NCI-H524 treated with DMSO at 0.1 percent for 48 hours (cell line): ENCODE data around the gene STPG4.
"Not testable (repeated sequence)": the region's sequence is repeated elsewhere in the genome, so short reads cannot be mapped to it uniquely, and the experiment has no call there.

Source experiments
- DNase-seq: peaks from one replicate; lab custom pipeline; 2025; lab: John Stamatoyannopoulos, UW

The STPG4 gene

DNA sequence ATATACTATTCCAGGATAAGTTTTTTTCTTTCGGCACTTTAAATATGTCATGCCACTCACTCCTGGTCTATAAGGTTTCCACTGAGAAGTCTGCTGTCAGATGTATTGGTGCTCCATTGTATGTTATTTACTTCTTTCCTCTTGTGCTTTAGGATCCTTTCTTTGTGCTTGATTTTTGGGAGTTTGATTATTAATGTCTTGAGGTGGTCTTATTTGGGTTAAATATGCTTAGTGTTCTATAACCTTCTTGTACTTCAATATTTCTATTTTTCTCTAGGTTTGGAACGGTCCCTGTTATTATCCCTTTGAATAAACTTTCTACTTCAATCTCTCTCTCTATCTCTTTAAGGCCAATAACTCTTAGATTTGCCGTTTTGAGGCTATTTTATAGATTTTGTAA, 28.3 kb downstream of the STPG4 start:
- no peak for DNase-seq

DNA sequence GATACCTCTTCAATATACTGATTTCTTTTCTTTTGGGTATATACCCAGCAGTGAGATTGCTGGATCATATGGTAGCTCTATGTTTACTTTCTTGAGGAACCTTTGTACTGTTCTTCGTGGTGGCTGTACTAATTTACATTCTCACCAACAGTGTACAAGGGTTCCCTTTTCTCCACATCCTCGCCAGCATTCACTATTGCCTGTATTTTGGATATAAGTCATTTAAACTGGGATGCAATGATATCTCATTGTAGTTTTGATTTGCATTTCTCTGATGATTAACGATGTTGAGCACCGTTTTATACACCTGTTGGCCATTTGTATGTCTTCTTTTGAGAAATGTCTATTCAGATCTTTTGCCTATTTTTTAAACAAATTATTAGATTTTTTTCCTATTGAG, 30.4 kb downstream of the STPG4 start:
- not testable (repeated sequence) for DNase-seq

DNA sequence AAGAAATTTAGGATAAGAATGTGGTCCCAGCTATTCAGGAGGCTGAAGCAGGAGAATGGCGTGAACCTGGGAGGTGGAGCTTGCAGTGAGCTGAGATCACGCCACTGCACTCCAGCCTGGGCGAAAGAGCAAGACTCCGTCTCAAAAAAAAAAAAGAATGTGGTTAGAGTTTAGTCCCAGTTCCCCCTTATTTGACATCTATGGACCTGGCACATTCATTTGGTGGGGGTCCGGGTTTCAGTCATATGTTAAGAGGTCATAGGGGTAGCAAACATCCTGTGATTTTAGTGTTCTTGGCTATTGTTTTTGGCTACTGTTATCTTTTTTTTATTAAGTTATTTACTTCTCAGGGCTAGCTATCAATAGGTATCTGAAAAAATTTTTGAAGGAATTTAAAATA, 34.7 kb downstream of the STPG4 start:
- not testable (repeated sequence) for DNase-seq

DNA sequence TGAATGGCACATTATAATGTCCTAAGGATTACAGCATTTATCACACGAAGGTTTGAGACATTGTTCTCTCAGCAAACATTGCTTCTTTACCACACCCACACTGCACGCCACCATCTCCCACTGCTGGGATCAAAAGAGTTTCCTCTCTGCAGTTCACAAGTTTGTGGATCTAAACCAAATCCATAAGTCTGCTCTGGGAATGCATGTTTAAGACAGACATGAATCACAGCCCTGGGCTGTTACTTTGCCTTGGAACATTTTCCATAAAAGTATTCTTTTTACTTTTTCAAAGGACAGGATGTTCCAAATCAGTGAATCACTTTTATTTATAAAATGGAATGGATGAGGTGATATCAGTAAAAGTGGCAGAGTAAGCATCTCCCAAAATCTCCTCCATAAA, 36.1 kb downstream of the STPG4 start:
- no peak for DNase-seq

DNA sequence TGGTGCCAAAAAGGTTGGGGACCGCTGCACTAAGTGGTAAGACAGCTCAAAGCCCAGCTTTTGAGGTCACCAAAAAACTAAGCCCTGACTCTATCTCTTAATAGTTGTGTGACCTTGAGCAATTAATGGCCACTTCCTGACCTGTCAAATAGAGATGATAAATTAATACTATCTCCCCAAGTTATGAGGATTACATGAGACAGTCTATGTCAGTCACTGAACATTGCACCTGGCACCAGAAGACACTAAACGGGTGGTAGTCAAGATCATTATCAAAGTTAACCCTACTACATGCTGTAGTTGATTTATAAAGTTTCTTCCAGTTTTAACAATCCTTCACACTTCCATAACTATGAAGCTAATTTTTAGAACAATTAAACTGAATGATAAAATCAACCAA, 36.5 kb downstream of the STPG4 start:
- DNase-seq = no peak

DNA sequence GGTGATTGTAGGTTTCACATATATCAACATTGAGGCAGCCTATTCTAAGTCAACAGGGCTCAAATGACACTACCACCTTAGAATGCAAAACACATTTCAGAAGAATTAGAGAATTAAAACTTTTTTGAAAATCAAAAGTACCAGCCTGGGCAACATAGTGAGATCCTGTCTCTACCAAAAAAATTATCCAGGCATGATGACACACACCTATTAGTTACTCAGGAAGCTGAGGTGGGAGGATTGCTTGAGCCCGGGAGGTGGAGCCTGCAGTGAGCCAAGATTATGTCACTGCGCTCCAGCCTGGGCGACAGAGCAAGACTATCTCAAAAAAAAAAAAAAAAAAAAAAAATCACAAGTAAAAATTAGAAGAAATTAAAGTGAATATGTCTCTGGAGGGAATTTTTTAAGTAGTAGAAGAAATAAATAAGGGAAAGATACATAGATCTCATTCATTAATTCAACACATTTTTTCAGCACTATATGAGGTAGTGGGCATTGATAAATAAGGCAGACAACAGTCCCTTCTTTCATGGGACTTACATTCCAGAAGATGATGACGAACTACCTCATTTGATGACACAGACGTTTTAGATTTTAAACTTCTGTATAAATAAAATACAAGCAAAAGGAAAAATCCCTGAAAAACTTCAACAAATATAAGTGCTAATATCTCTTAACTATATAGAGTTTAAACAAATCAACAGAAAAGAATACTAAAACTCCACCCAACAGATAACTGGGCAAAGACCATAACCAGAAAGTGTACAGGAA, 42.3 kb downstream of the STPG4 start:
- DNase-seq = no peak

DNA sequence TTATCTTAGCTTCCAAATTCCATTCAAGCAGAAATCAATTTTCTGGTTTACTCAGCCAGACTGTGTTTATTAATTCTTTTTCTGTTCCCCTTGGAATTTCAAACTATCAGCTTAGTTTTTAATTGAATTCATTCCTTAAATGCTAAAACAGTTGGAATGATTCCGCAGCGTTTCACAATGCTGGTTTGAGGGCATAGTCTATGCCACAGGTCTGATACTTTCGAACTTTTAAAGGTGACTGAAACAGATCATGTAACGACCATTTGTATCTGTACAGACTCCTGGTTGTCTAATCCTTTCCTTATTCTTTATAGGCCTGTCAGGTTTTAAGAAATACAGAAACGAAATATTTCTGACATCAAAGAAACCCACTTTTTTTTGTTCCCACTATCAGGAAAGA, 45.4 kb downstream of the STPG4 start:
- DNase-seq = no peak

DNA sequence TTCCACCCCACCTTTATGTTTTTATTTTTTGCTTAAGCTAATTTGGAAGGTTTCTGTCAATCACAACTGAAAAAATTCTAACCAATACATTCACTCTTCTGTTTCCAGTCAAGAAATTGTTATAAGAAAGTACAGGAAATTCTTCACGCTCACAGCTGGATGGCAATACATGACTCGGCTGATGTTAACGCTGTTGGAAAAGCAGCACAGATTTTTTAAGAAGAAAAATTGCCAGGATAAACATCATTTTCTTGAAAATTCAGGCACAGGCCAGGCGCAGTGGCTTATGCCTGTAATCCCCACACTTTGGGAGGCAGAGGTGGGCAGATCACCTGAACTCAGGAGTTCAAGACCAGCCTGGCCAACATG, 46.1 kb downstream of the STPG4 start:
- DNase-seq = no peak

DNA sequence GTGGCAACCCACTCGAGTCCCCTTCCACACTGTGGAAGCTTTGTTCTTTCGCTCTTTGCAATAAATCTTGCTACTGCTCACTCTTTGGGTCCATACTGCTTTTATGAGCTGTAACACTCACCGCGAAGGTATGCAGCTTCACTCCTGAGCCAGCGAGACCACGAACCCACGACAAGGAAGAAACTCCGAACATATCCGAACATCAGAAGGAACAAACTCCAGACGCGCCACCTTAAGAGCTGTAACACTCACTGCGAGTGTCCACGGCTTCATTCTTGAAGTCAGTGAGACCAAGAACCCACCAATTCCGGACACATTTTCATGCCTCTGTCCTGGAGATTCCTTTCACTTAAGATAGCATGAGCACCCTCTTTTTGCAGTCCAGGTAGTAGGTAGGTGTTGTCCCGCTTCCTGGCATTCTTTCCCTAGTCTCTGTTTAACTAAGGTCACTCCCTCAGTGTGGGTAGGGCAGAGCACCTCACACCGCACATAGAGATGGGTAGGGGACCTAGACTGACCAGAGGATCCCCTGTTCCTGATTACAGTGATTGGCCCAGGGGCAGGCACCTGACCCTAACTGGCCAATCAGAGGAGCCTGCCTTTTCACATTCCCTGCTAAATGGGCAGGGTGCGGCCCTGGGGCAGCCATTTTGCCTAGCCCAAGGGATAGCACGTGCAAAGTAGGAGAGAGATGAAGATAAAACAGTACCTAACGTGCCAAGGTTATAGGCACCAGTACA, 46.7 kb downstream of the STPG4 start:
- not testable (repeated sequence) for DNase-seq

DNA sequence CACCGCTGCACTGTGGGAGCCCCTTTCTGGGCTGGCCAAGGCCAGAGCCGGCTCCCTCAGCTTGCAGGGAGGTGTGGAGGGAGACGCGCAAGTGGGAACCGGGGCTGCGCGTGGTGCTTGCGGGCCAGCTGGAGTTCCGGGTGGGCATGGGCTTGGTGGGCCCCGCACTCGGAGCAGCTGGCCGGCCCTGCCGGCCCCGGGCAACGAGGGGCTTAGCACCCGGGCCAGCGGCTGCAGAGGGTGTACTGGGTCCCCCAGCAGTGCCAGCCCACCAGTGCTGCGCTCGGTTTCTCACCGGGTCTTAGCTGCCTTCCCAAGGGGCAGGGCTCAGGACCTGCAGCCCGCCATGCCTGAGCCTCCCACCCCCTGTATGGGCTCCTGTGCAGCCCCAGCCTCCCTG, 47.9 kb downstream of the STPG4 start:
- not testable (repeated sequence) for DNase-seq

DNA sequence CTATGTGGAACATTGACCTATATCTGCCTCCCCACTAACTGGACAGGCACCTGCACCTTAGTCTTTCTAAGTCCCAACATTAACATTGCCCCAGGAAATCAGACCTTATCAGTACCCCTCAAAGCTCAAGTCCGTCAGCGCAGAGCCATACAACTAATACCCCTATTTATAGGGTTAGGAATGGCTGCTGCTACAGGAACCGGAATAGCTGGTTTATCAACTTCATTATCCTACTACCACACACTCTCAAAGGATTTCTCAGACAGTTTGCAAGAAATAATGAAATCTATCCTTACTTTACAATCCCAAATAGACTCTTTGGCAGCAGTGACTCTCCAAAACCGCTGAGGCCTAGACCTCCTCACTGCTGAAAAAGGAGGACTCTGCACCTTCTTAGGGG, 48.9 kb downstream of the STPG4 start:
- not testable (repeated sequence) for DNase-seq

DNA sequence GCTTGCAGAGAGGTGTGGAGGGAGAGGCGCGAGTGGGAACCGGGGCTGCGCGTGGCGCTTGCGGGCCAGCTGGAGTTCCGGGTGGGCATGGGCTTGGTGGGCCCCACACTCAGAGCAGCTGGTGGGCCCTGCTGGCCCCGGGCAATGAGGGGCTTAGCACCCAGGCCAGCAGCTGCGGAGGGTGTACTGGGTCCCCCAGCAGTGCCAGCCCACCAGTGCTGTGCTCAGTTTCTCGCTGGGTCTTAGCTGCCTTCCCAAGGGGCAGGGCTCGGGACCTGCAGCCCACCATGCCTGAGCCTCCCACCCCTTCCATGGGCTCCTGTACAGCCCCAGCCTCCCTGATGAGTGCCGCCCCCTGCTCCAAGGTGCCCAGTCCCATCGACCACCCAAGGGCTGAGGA, 55.4 kb downstream of the STPG4 start:
- DNase-seq = not testable (repeated sequence)

DNA sequence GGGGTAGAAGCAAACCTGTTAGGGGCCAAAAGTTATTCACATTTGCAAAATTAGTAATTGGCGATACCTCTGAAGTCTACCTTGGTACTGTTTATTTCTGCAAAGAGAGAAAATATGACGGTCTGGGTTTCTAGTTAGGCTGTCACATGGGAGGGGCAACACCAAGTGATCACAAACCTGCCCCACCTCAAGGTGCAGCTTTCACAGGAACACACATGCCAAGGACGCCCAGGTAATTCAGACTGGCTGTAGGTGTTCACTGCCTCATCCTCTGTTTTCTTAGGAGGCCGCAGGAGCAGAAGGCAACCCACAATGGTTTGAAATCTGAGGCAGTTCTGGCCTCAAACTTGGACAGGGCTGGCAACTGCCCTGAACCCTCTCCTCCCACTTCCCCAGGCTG, 56.2 kb downstream of the STPG4 start:
- DNase-seq = no peak

DNA sequence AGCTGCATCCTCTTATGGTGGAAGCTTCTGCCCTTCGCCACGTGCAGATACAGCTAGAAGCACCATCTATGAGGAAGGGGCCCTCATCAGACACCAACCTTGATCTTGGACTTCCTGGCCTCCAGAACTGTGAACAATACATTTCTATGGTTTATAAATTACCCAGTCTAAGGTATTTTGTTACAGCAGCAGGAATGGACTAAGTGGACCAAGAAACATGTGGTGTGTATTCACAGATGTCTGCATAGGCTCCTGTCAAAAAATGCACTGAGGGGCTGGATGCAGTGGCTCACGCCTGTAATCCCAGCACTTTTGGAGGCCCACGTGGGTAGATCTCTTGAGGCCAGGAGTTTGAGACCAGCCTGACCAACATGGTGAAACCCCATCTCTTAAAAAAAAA, 57.5 kb downstream of the STPG4 start:
- no peak for DNase-seq

DNA sequence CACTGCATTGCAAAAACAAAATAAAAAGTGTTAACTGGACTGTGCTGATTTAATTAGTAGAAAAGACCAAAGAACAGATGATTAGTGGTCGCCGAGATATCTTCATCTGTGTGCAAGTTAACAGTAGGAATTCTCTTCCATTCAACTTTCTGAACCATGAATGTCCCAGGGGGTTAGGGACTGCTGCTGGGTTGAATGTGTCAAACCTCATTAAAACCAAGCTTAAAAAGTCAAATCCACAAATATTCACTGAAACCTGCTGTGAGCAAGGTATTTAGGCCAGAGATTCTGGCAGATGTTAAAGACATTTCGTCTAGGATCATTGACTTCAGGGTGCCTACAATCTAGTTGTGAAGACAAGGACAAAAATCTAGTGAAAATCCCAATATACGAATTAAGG, 58.7 kb downstream of the STPG4 start:
- DNase-seq = no peak

DNA sequence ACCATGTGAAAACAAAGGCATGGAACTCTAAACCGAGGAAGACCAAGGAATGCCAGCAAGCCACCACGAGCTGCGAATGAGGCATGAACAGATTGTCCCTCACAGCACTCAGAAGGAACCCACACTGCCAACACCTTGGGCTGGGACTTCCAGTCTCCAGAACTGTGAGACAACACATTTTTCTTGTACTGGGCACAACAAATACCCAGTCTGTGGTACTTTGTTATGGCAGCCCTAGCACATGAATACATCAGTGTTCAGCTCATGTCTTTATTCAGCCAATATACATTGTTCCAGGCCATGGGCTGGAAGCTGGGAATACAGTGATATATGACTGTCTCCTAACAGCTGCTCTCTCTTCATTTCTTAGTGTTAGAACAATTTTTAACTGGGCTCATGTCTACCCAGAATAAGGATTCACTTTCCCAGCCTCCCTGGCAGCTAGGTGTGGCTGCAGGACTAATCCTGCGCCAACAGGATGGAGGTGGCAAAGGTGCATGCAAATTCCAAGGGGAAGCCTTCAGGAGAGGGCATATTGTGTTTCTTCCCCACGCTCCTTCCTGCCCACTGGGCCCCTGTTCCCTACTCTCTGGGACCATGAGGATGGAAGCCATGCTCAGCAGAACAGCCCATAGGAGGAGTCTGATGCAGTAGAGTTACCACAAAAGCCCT, 59.6 kb downstream of the STPG4 start:
- DNase-seq = no peak

DNA sequence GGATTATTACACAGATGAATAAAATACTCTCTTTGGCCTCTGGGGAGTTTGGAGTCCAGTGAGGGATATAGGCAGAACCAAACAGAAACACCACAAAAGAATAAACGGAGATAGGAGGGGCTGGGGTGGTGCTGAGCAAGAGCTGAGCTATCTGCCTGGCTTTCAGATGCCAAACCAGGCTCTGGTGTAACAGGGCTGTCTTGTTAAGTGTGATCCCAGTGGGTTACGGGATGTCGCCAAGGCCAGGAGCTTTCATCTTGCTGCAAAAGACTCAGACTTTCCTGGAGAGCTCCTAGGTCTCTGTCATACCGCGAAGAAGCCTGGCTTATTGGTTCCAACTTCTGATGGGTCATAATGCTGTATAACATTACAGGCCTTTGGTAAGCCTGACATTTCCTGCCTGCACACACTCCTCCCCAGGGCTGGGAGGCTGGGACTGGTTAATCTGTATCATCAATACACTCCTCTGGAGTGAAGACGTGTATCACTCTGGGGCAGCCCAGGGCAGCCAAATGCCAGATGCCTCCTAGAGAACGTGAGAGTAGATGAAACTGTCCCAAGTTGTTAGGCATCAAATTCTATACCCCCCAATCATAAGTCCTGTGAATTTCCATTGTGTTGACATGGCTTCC, 60.5 kb downstream of the STPG4 start:
- no peak for DNase-seq

DNA sequence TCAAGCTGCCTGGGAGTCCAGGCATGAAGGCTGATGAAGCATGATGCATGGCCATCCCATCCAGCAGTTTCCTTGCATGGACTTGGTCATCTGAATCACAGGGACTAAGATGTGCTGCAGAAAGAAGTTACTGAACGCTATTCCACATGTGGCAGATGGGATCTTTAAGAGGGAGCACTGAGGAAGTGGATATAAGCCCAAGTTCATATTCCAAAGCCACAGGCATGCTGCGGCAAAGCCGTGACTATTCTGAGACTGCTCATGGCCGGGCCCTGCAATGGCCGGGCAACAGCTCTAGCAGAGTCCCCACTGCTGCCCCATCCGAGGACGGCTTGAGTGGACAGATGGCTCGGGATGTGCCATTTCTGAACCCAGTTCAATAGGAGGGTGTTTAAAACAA, 61.5 kb downstream of the STPG4 start:
- peak; percentile 73 for DNase-seq

DNA sequence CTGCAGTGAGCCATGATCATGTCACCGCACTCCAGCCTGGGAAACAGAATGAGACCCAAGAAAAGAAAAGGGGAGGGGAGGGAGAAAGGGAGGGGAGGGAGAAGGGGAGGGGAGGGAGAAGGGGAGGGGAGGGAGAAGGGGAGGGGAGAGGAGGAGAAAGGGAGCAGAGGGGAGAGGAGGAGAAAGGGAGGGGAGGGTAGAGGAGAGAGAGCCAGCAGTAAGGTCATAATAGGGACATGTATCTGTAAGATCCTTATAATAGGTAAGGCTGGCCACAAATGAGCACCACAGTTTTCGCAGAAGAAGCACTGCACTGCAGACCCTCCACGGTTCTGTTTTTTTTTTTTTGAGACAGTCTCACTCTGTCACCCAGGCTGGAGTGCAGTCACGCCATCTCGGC, 62.6 kb downstream of the STPG4 start:
- DNase-seq = no peak

DNA sequence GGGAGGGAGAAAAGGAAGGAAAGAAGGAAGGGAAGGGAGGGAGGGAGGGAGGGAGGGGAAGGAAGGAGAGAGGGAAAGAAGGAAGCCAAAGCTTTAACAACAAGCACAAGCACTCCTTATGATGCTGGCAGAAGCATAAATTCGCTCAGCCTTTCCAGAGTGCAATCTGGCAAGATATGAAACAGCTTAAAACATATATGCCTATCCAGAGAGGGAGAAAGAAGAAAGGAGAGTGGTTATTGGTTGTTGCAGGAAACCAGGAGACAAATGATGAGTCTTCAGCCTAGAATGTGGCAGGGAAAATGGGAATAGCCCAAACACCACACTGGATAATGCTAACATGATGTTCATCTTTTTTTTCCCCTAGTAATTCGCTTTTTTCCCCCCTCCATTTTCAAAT, 64.0 kb downstream of the STPG4 start:
- no peak for DNase-seq

DNA sequence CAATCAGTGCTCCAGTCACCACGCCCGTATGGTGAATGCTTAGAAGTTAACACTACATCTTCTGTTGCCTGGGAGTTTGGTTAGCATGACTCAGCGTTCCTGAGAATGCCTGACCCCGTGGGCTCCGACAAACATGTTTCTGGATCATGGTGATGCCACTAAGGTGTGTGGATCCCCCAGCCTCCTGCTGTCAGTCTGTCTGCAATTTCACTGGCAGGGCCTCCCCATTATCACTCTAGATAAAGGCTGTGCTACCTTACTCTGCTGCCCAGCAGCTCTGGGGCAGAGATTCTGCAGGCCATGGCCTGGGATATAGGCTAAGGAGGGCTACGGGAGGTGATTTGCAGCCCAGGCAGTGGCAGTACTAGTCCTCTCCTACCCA, 66.0 kb downstream of the STPG4 start:
- DNase-seq = no peak

DNA sequence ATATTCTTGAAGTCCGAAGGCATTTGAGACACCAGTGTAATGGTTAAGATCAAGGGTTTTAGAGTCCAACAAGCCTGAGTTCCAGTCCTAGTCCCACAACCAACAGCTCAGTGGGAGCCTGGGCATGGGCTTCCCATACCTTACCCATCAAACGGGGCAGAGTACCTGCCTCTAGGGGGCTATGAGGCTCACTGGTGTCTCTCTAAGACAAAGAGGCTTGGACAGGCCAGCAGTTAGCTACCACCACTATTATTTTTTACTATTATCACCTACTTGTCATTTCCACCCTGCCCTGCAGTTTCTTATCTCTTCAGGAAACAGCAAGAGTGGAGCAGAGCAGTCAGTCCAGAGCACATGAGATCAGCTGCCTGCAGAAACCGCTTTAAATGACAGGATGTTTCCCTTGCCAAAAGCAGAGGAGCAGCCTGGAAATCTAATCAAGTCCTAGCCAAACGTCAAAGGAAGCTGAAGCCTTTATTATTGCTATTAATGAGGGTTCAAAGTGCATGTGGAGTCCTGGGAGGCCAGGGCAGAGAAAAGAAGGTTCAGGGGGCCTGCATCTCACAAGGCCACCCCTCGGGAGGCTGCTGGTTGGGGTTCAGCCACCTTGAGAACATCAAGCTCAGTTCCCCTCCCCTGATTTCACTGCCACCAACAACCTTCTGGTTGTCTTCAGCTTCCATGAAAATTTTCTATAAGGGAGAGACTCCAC, 66.6 kb downstream of the STPG4 start:
- no peak for DNase-seq
